Skeletal muscle tissue (tissue), 4 donors: ENCODE measurements around the gene EPDR1. TPM values are rescaled to one million over a fixed set of nuclear protein-coding genes. Genes with fewer than 3 reads are reported as not detected.

Experiments
- H3K27ac ChIP-seq: one replicate; pipeline ENCODE4 v1.7.0; 2013; ENCODE audit warnings: mild to moderate bottlenecking, low read depth, low read length, inconsistent platforms
- H3K27me3 ChIP-seq, 3 donors: one replicate each; pipeline ENCODE4 v1.7.0; 2013; ENCODE audit warnings: low read length in 3 of 3; ENCODE audit not compliant: control insufficient read depth in 3 of 3, insufficient read depth in 3 of 3
- H3K36me3 ChIP-seq, 3 donors: one replicate each; pipeline ENCODE4 v1.7.0; 2013; ENCODE audit warnings: low read length in 3 of 3; ENCODE audit not compliant: control insufficient read depth in 3 of 3, insufficient read depth in 3 of 3
- H3K4me1 ChIP-seq, 3 donors: one replicate each; pipeline ENCODE4 v1.7.0; 2013; ENCODE audit warnings: low read length in 3 of 3, mild to moderate bottlenecking in 3 of 3; ENCODE audit not compliant: control insufficient read depth in 3 of 3, insufficient read depth in 3 of 3
- H3K4me3 ChIP-seq, 3 donors: one replicate each; pipeline ENCODE4 v1.7.0; 2013; ENCODE audit warnings: low read length in 3 of 3
- H3K9ac ChIP-seq, 3 donors: one replicate each; pipeline ENCODE4 v1.7.0; 2013; ENCODE audit warnings: low read length in 3 of 3, mild to moderate bottlenecking in 3 of 3, moderate library complexity in 2 of 3, low read depth in 1 of 3
- H3K9me3 ChIP-seq, 3 donors: one replicate each; pipeline ENCODE4 v1.7.0; 2013; ENCODE audit warnings: low read length in 3 of 3; ENCODE audit not compliant: control insufficient read depth in 3 of 3
- total RNA-seq: library from RNA; depleted of rRNA; stranded (reverse); fragments of >200 nt; gene quantifications from one replicate; pipeline ENCODE4 v1.2.3, GENCODE V29; 2014
- donor health status: Osteomylitis.

EPDR1 gene
- total RNA-seq, 1 donor from 2014 or later = 63.2 TPM

GRCh38 chr7:37927773-37928444 lies 7.5 kb downstream of the EPDR1 start:
- Histone ChIP-seq H3K36me3 (no peaks in the 10 kb centered on the region), H3K9me3 (no peaks in the 10 kb centered on the region), H3K4me3 (no peak overlapping the region), H3K27me3 (no peaks in the 10 kb centered on the region), H3K27ac (peak overlapping the region; percentile 41), H3K4me1 (peaks cover 7 to 28% (median 14%) of the 10 kb centered on the region in 3 donors), H3K9ac (no peak overlapping the region)

GRCh38 chr7:37928878-37929277 lies 8.4 kb downstream of the EPDR1 start:
- no peak overlapping the region for H3K9ac ChIP-seq
- peak overlapping the region; percentile 41 for H3K27ac ChIP-seq
- peaks cover 4 to 19% (median 12%) of the 10 kb centered on the region in 3 donors for H3K4me1 ChIP-seq
- no peaks in the 10 kb centered on the region for H3K9me3 ChIP-seq
- H3K27me3 ChIP-seq = no peaks in the 10 kb centered on the region
- no peaks in the 10 kb centered on the region for H3K36me3 ChIP-seq
- no peak overlapping the region for H3K4me3 ChIP-seq

- Histone ChIP-seq H3K27ac (no peak overlapping the region), H3K4me3 (no peak overlapping the region), H3K9me3 (no peaks in the 10 kb centered on the region), H3K36me3 (no peaks in the 10 kb centered on the region), H3K4me1 (peaks cover 0 to 13% (median 12%) of the 10 kb centered on the region in 3 donors), H3K9ac (no peak overlapping the region), H3K27me3 (no peaks in the 10 kb centered on the region)
Observed at GRCh38 chr7:37930226-37930948, 9.9 kb downstream of the EPDR1 start.

GRCh38 chr7:37932543-37932942 lies 12.1 kb downstream of the EPDR1 start:
- Histone ChIP-seq H3K4me1 (peaks cover 0 to 13% (median 7%) of the 10 kb centered on the region in 3 donors), H3K36me3 (no peaks in the 10 kb centered on the region), H3K27ac (no peak overlapping the region)

GRCh38 chr7:37933018-37933566 lies 12.7 kb downstream of the EPDR1 start:
- Histone ChIP-seq H3K9ac (no peak overlapping the region), H3K27ac (peak overlapping the region; percentile 15), H3K4me1 (peaks cover 0 to 10% (median 7%) of the 10 kb centered on the region in 3 donors), H3K4me3 (no peak overlapping the region), H3K9me3 (no peaks in the 10 kb centered on the region), H3K27me3 (no peaks in the 10 kb centered on the region), H3K36me3 (no peaks in the 10 kb centered on the region)

More at GRCh38 chr7:37932543-37932942, 12.1 kb downstream of the EPDR1 start:
- Histone ChIP-seq H3K4me3 (no peak overlapping the region), H3K9ac (no peak overlapping the region), H3K27me3 (no peaks in the 10 kb centered on the region), H3K9me3 (no peaks in the 10 kb centered on the region)

- Histone ChIP-seq H3K9me3 (no peaks in the 10 kb centered on the region), H3K4me3 (peak overlapping the region in 2 of 3 donors; percentile 11 to 57), H3K27ac (peak overlapping the region; percentile 71), H3K9ac (peak overlapping the region in 2 of 3 donors; percentile 24 to 63), H3K4me1 (peaks cover 33 to 44% (median 37%) of the 10 kb centered on the region in 3 donors), H3K36me3 (no peaks in the 10 kb centered on the region), H3K27me3 (no peaks in the 10 kb centered on the region)
Observed at GRCh38 chr7:37942934-37943610, 22.6 kb downstream of the EPDR1 start.

GRCh38 chr7:37943905-37944736 lies 23.7 kb downstream of the EPDR1 start:
- Histone ChIP-seq H3K9ac (no peak overlapping the region), H3K36me3 (peaks cover 0 to 4% (median 0%) of the 10 kb centered on the region in 3 donors), H3K4me1 (peaks cover 33 to 45% (median 38%) of the 10 kb centered on the region in 3 donors), H3K4me3 (no peak overlapping the region), H3K27me3 (no peaks in the 10 kb centered on the region), H3K27ac (peak overlapping the region; percentile 71), H3K9me3 (no peaks in the 10 kb centered on the region)

GRCh38 chr7:37944737-37945054 lies 24.3 kb downstream of the EPDR1 start:
- Histone ChIP-seq H3K9ac (no peak overlapping the region), H3K27me3 (no peaks in the 10 kb centered on the region), H3K36me3 (peaks cover 0 to 10% (median 2%) of the 10 kb centered on the region in 3 donors), H3K4me1 (peaks cover 33 to 45% (median 38%) of the 10 kb centered on the region in 3 donors), H3K4me3 (no peak overlapping the region), H3K27ac (peak overlapping the region; percentile 71), H3K9me3 (no peaks in the 10 kb centered on the region)

- Histone ChIP-seq H3K27ac (no peak overlapping the region), H3K4me3 (no peak overlapping the region), H3K4me1 (peaks cover 33 to 45% (median 38%) of the 10 kb centered on the region in 3 donors)
Observed at GRCh38 chr7:37945336-37945735, 24.9 kb downstream of the EPDR1 start.

More at GRCh38 chr7:37945336-37945735, 24.9 kb downstream of the EPDR1 start:
- Histone ChIP-seq H3K9ac (no peak overlapping the region), H3K36me3 (peaks cover 0 to 14% (median 4%) of the 10 kb centered on the region in 3 donors), H3K9me3 (no peaks in the 10 kb centered on the region), H3K27me3 (no peaks in the 10 kb centered on the region)
